MM.1S (cell line): ENCODE results near the gene CADPS.

Source experiments
- DNase-seq: peaks from one replicate; pipeline ENCODE4 v3.0.0-alpha.2; 2015
- H2AFZ ChIP-seq: fragments of 300-600 bp; sonication (generic); 2 replicates; pipeline ENCODE4 v1.6.0; 2016; ENCODE audit warnings: antibody characterized with exemption, low read length
- H3F3A ChIP-seq: fragments of 300-600 bp; sonication (generic); 2 replicates; pipeline ENCODE4 v1.6.1; 2016; ENCODE audit warnings: mild to moderate bottlenecking, antibody characterized with exemption, low read length, moderate library complexity, mixed read lengths; ENCODE audit not compliant: insufficient read depth
- H3K27ac ChIP-seq: fragments of 300-600 bp; sonication (generic); 2 replicates; pipeline ENCODE4 v1.5.1; 2016; ENCODE audit warnings: mild to moderate bottlenecking, low read length
- H3K27me3 ChIP-seq: fragments of 300-600 bp; sonication (generic); replicated peaks from 2 replicates; pipeline ENCODE4 v1.6.0; 2016; ENCODE audit warnings: low read length; ENCODE audit not compliant: insufficient read depth
- H3K36me3 ChIP-seq: fragments of 300-600 bp; sonication (generic); replicated peaks from 2 replicates; pipeline ENCODE4 v1.6.1; 2016; ENCODE audit warnings: mild to moderate bottlenecking, low read length, mixed read lengths; ENCODE audit not compliant: insufficient read depth
- H3K4me1 ChIP-seq: fragments of 300-600 bp; sonication (generic); 2 replicates; pipeline ENCODE4 v1.6.1; 2016; ENCODE audit warnings: low read length, mixed read lengths
- H3K4me2 ChIP-seq: fragments of 300-600 bp; sonication (generic); 2 replicates; pipeline ENCODE4 v1.6.0; 2016; ENCODE audit warnings: low read depth, low read length
- H3K4me3 ChIP-seq: fragments of 300-600 bp; sonication (generic); 2 replicates; pipeline ENCODE4 v1.5.1; 2016; ENCODE audit warnings: low read length, mixed read lengths
- H3K79me2 ChIP-seq: fragments of 300-600 bp; sonication (generic); 2 replicates; pipeline ENCODE4 v1.6.1; 2016; ENCODE audit warnings: mixed run types, low read length, mixed read lengths
- H3K9ac ChIP-seq: fragments of 300-600 bp; sonication (generic); 2 replicates; pipeline ENCODE4 v1.6.1; 2016; ENCODE audit warnings: low read length, mixed read lengths
- H3K9me2 ChIP-seq: fragments of 300-600 bp; sonication (generic); replicated peaks from 2 replicates; pipeline ENCODE4 v1.6.1; 2016; ENCODE audit warnings: mild to moderate bottlenecking, low read length, mixed read lengths; ENCODE audit not compliant: insufficient read depth
- H3K9me3 ChIP-seq: fragments of 300-600 bp; sonication (generic); replicated peaks from 2 replicates; pipeline ENCODE4 v1.6.1; 2016; ENCODE audit warnings: mild to moderate bottlenecking, low read length, mixed read lengths; ENCODE audit not compliant: insufficient read depth
- H4K20me1 ChIP-seq: fragments of 300-600 bp; sonication (generic); 2 replicates; pipeline ENCODE4 v1.6.1; 2016; ENCODE audit warnings: mild to moderate bottlenecking, low read length, moderate library complexity, mixed read lengths; ENCODE audit not compliant: insufficient read depth
- CTCF ChIP-seq: fragments of 300-600 bp; sonication (generic); IDR thresholded peaks from 2 replicates; pipeline ENCODE4 v1.5.1; 2016; ENCODE audit warnings: antibody characterized with exemption, low read length, mixed read lengths
- EZH2 ChIP-seq: fragments of 300-600 bp; sonication (generic); optimal IDR thresholded peaks from 2 replicates; pipeline ENCODE3; 2017; ENCODE audit warnings: low read depth, mild to moderate bottlenecking, antibody characterized with exemption, low read length, mixed read lengths
- EZH2phosphoT487 ChIP-seq: fragments of 300-600 bp; sonication (generic); IDR thresholded peaks from 2 replicates; pipeline ENCODE4 v1.6.1; 2018; ENCODE audit warnings: antibody characterized with exemption, low read length

CADPS gene

GRCh38 chr3:62602129-62602770 is 273.0 kb downstream of the CADPS start:
- Histone ChIP-seq H3K4me2 (no peak overlapping the region), H3K9me2 (no peaks in the 10 kb centered on the region), H3K27me3 (no peaks in the 10 kb centered on the region), H3K9ac (no peak overlapping the region), H3K27ac (no peak overlapping the region), H3K79me2 (no peaks in the 10 kb centered on the region), H2AFZ (no peak overlapping the region), H3K4me1 (no peaks in the 10 kb centered on the region), H4K20me1 (no peaks in the 10 kb centered on the region), H3K9me3 (no peaks in the 10 kb centered on the region), H3F3A (no peaks in the 10 kb centered on the region), H3K4me3 (no peak overlapping the region), H3K36me3 (no peaks in the 10 kb centered on the region)
- no peak for DNase-seq
- TF ChIP-seq CTCF, result no peak

- DNase-seq, result no peak
- no peak overlapping the region for H2AFZ ChIP-seq
These were observed 273.8 kb downstream of the CADPS start for GRCh38 chr3:62601238-62602070.

GRCh38 chr3:62600033-62600432 is 275.2 kb downstream of the CADPS start:
- Histone ChIP-seq H3K36me3 (no peaks in the 10 kb centered on the region), H3K9me3 (no peaks in the 10 kb centered on the region), H3K4me1 (no peaks in the 10 kb centered on the region), H3K27me3 (no peaks in the 10 kb centered on the region), H3K27ac (no peak overlapping the region), H3K9ac (no peak overlapping the region), H3K9me2 (no peaks in the 10 kb centered on the region), H3K4me3 (no peak overlapping the region), H2AFZ (no peak overlapping the region), H3F3A (no peaks in the 10 kb centered on the region), H4K20me1 (no peaks in the 10 kb centered on the region), H3K4me2 (no peak overlapping the region), H3K79me2 (no peaks in the 10 kb centered on the region)
- no peak for DNase-seq
- TF ChIP-seq CTCF (no peak), EZH2 (no peak), EZH2phosphoT487 (no peak)

More at GRCh38 chr3:62601238-62602070, 273.8 kb downstream of the CADPS start:
- H4K20me1 ChIP-seq, result no peaks in the 10 kb centered on the region
- no peaks in the 10 kb centered on the region for H3K27me3 ChIP-seq
- H3K4me2 ChIP-seq, result no peak overlapping the region
- H3K27ac ChIP-seq, result no peak overlapping the region
- H3K79me2 ChIP-seq, result no peaks in the 10 kb centered on the region
- H3K9me2 ChIP-seq, result no peaks in the 10 kb centered on the region
- H3K36me3 ChIP-seq, result no peaks in the 10 kb centered on the region
- H3K4me1 ChIP-seq, result no peaks in the 10 kb centered on the region
- TF ChIP-seq EZH2phosphoT487, result no peak
- TF ChIP-seq CTCF, result no peak
- TF ChIP-seq EZH2, result no peak
- no peaks in the 10 kb centered on the region for H3K9me3 ChIP-seq
- no peaks in the 10 kb centered on the region for H3F3A ChIP-seq
- no peak overlapping the region for H3K9ac ChIP-seq
- H3K4me3 ChIP-seq, result no peak overlapping the region
